Measurements from ENCODE around the gene ACSL4.

GRCh38 chrX:109684136-109684535 lies 48.9 kb downstream of the ACSL4 start:
- TF ChIP-seq CTCF (IDR thresholded peaks at IDR 0.05; ENCODE audit: low read depth, low read length) (no peak), POLR2A (IDR thresholded peaks at IDR 0.05; ENCODE audit: extremely low read depth, insufficient read length) (no peak), MYC (IDR thresholded peaks at IDR 0.05; ENCODE audit: low read depth, low read length) (no peak)
- TF ChIP-seq, protein P1, sequence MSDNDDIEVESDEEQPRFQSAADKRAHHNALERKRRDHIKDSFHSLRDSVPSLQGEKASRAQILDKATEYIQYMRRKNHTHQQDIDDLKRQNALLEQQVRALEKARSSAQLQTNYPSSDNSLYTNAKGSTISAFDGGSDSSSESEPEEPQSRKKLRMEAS (IDR thresholded peaks at IDR 0.05; ENCODE audit: low read depth, low read length), result no peak

All from NB4 (cell line).